Measurements from ENCODE around the gene C6orf89.

Gene C6orf89

DNA sequence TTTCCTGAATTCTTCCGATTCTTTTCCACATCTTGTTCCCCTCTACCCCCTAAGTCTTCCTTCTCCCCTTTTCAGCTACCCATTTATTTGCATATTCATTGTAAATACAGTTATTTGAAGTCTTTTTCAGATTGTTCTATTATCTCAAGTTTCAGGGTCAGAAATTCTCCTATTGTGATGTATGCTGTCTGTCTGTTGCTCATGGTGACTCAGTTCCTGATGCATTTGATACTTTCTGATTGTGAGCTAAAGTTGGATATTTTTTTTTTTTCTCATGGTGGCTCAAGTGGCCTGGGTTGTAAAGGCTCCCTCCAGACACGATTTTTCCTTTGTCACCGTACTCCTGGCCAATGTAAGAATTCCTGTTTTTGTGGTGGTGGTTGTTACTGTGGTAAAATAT lies 63.9 kb downstream of the C6orf89 start:
- DNase-seq: no peak

DNA sequence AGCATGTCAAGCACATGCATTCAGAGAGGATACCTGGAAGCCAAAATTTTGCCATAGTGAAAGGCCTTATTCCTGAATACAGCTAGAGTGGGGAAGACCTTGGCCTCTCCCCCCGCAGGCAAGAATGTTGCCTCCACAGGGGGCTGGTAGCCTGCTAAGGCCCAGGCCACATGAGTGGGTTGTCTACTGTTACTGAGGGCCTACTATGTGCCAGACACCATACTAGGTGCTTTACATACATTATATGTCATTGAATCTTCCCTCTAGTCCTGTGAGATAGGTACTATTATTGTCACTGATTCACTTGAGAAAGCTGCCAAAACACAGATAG lies 68.1 kb downstream of the C6orf89 start:
- no peak for DNase-seq

DNA sequence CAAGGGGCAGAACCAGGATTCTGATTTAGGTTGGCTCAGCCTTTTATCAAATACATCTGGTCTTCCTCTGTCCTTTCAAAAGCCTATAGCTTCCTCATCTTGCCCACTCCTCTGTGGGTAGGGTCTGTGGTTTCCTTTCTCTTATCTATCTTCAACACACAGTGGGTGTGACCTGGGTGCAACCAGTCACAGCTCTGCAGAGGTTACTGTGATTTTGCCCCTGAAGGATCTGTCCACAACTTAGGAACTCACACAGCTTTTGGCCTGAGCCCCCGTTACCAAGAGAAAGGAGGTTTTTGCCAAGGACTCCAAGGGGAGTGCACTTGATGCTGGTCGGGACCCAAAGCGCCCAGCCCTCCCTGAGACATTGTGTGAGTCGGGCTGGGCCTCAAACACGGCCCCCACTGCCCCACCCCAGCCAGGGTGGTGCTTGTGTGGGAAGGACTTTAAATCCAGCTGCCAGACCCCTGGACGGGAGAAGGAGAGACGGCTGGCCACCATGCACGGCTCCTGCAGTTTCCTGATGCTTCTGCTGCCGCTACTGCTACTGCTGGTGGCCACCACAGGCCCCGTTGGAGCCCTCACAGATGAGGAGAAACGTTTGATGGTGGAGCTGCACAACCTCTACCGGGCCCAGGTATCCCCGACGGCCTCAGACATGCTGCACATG lies 68.6 kb downstream of the C6orf89 start, which contains the start of gene PI16:
Gene PI16 (plus strand): TSS at position 477 of the 670 bp plus-strand sequence. CDS start 23 bp downstream, at position 500.
- DNase-seq: no peak

DNA sequence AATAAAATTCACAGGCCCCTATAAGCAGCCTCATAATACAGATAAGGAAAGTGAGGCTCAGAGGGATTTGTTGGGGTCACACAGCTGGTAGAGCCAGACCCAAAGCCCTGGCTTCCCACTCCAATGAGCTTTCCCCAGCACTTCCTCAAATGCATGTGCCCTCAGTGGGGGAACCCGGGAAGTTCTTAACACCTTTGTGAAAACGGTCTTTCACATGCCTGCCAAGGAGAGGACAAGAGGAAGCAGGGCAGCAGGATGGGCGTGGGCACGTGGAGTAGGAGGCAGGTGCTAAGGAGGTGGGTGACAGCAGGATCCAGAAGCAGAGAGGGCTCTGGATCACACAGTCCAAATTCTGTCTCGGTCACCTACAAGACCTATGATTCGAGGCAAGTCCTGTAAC lies 69.4 kb downstream of the C6orf89 start:
- no peak for DNase-seq

DNA sequence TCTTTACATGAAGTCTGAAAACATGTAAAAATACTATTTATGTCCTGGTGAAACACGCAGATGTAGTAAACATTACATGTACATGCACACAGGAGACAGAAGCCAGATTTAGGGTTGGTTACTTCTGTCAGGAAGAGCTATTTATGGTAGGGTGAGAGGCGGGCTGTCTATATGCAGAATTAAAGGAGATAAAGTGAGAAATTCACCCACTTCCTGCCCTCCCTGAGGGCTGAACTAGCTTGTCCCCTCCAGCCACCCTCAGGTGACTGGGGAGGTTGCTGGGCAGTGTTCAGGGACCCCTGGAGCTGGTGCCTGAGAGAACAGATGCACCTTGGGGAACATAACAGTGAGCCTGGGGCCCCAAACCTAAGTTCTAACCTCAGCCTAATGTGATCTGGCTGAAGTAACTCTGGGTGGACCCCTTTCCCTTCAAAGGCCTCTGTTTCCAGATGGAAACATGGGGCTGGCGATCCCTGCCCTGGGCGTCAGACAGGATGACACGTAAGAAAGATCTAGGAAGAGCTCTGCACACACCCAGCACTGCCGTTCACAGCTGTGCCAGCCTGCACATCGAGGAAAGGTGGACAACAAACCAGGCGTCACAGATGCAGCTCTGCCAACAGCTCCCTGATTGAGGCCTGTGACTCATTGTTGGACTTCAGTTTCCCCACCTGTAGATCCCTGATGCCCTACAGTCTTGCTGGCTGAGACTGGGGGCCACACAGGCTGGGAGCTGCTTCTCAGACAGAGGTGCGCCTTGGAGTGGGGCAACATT lies 70.1 kb downstream of the C6orf89 start:
- no peak for DNase-seq

DNA sequence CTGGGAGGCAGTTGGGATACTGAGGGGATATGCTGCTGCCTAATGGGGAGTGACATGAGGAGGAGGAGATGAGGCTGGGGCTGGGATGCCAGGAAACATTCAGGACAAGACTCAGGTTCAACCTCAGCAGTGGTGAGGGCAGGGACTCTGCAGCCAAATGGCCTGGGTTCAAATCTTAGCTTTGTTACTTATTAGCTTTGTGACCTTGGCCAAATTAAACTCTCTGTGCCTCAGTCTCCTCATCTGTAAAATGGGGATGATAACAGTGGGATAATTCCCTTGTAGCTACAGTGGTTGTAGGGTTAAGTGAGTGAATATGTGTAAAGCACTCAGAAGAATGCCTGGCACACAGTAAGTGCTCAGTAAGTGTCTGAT lies 70.7 kb downstream of the C6orf89 start:
- no peak for DNase-seq

DNA sequence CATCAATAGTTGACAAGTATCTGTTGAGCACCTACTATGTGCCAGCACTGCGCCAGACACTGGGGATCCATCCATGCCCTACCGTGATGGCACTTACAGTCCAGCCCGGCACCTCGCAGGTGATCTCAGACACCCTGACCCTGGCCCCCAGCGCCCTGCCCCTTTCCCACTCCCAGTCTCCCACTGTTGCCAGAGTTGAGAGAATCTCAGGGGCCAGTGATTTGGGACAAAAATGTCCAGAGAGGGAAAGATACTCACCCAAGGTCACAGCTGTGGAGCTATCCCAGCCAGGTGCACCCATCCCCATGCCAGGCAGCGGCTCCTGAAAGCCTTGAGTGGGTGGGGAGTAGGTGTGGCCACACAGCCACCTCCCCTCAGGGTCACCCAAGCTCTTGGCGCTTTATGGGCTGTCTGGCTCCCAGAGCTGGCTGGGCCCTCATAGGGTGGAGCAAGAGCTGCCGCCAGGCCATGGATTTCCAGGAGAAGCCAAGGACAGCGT lies 72.1 kb downstream of the C6orf89 start:
- no peak for DNase-seq

DNA sequence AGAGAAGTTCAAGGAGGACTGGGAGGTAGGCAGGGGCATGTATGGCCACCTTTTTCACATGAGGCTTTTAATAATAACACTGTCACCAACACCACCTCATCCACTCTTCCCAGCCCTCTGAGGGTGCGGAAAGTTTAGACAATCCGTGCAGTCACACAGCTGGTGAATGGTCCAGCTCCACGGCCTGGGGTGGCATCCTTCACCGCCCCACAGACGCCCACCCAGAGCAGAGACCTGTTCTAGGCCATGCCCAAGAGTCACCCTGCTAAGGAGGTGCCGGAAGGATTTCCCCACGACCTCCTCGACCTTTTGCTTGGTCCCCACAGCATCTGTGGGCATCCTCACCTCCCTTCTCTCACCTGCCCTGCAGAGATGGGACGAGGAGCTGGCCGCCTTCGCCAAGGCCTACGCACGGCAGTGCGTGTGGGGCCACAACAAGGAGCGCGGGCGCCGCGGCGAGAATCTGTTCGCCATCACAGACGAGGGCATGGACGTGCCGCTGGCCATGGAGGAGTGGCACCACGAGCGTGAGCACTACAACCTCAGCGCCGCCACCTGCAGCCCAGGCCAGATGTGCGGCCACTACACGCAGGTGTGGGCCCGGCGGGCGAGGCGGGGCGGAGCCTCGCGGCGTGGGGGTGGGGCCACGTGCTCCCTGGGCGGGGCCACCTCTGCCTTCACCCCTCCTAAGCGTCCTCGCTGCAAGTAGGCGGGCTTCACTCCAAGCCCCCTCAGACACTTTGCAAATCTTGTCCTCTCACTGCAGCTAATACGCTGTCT lies 73.2 kb downstream of the C6orf89 start:
- DNase-seq: no peak

DNA sequence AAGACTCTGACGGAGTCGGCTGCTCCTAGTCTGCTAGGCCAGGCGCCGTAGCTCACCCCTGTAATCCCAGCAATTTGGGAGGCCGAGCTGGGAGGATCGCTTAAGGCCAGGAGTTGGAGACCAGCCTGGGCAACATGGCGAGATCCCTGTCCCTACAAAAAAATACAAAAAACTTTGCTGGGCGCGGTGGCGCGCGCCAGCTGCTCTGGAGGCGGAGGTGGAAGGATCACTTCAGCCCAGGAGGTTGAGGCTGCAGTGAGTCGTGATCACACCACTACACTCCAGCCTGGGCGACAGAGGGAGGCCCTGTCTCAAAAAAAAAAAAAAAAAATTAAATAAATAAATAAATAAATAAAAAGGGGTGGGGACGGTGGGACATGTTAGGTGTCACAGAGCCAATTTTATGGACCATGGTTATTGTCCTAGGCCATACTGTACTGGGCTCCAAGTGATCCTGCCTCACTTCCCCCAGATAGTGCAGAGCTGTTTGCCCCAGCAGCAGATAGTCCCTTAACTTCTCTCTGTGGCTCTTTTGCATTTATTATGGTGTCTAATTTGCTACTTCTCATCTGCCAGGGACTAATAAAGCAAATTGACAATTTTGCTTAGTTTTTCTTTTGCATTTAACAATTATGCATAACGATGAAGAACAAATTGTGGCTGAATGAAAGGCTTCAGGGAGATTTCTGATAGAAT lies 74.0 kb downstream of the C6orf89 start:
- no peak for DNase-seq

DNA sequence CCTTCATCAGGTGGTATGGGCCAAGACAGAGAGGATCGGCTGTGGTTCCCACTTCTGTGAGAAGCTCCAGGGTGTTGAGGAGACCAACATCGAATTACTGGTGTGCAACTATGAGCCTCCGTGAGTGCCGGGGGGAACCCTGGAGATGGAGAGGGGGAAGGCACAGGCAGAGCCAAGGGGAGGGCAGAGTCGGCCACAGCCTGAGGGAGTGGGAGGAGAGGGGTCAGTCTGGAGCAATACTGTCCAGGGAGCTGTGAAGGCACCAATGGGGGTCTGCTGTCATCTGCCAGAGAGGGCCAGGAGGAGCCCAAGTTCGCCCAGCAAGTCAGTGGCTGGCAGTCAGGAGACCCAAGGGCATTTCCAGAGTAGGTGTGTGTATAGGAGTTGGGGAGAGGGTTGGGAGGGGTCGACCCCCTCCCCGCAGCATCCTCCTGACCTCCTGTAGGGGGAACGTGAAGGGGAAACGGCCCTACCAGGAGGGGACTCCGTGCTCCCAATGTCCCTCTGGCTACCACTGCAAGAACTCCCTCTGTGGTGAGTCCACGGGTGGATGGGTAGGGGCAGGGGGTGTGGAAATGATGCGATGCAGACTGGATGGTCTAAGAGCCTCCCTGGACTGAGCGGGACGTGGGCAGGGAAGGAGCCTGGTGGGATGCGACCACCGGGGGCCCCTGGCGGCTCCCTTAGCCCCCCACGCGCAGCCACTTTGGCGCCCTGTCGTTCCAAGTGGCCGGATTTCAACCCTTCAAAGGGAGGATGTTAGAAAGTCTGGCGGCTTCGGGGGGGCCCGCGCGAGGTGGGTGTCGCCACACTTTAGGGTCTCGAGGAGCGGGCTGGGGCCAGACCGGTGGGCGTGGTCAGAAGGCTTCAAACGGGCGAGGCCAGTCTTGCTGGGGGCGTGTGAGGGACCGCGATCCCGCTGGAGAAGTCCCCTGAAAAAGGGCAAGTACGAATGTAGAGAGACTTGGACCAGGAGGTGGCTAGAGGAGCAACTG lies 76.0 kb downstream of the C6orf89 start:
- DNase-seq: no peak

DNA sequence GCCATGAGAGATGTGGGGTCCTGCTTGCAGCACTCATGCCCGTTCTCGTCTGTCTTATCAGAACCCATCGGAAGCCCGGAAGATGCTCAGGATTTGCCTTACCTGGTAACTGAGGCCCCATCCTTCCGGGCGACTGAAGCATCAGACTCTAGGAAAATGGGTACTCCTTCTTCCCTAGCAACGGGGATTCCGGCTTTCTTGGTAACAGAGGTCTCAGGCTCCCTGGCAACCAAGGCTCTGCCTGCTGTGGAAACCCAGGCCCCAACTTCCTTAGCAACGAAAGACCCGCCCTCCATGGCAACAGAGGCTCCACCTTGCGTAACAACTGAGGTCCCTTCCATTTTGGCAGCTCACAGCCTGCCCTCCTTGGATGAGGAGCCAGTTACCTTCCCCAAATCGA lies 77.1 kb downstream of the C6orf89 start:
- DNase-seq: peak in 1 of 2 experiments; percentile 23

DNA sequence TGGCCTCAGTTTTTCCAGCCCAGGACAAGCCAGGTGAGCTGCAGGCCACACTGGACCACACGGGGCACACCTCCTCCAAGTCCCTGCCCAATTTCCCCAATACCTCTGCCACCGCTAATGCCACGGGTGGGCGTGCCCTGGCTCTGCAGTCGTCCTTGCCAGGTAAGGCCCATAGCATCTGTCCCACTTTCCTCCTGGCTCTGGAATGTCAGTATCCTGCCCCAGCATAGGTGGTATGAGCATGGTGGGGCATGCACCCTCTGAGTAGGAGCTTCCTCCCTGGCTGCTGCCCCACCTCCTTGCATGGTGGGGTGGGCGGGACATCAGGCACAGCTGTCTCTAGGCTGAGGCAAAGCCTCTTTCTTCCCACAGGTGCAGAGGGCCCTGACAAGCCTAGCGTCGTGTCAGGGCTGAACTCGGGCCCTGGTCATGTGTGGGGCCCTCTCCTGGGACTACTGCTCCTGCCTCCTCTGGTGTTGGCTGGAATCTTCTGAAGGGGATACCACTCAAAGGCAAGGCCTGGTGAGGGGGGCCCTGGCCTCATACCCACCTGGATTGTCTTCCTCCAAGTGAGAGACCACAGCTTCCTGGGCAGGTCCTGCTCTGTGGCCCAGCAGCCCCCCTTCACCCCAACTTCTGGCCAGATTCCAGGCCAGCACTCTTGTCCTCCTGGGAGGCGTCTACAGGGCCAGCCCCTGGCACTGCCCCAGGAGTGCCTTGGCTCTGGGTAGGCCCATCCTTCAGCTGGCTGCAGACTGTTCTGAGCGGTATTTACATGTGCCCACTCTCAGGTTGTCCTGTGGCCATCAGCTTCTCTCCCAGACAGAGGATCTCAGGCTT lies 77.9 kb downstream of the C6orf89 start:
- no peak for DNase-seq

DNA sequence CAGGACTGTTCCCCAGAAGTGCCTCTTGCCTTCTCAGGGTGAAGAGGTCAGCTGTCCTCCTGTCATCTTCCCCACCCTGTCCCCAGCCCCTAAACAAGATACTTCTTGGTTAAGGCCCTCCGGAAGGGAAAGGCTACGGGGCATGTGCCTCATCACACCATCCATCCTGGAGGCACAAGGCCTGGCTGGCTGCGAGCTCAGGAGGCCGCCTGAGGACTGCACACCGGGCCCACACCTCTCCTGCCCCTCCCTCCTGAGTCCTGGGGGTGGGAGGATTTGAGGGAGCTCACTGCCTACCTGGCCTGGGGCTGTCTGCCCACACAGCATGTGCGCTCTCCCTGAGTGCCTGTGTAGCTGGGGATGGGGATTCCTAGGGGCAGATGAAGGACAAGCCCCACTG lies 78.6 kb downstream of the C6orf89 start:
- no peak for DNase-seq

DNA sequence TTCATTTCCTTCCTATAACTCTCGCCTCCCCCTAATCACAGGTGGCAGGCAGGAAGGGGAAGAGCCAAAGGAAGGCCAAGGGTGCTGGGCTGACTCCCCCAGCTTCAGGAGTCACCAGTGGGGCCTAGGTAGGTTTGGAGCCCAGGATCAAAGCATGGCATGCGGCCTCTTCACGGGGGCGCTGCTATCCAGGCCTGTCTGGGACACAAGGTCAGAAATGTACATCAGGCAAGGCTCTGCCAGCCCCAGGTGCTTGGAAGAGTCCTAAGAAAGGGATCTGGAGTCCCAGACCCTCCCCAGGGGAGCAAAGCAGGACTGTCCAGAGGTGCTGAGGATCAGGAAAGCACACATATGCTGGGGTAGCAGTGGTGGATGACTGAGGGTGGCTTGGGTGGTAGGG lies 79.2 kb downstream of the C6orf89 start:
- no peak for DNase-seq

DNA sequence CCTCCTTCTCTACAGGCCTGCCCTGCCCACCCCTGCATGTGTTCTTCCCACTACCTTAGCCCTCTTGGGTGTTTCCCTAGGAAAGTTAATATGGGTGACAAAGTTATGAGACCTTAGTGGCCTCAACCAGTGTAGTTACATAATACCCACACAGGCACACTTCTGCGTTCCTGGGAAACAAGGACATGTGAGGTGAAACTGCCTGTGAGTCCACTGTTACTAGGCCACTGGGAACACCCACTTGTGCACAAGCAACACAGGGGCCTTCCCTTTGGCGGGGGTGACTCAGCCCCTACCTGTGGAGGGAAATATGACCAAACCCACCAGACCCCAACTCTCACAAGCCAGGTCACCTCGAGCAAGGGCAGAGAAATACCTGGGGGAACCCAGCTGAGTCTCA lies 81.5 kb downstream of the C6orf89 start:
- no peak for DNase-seq

DNA sequence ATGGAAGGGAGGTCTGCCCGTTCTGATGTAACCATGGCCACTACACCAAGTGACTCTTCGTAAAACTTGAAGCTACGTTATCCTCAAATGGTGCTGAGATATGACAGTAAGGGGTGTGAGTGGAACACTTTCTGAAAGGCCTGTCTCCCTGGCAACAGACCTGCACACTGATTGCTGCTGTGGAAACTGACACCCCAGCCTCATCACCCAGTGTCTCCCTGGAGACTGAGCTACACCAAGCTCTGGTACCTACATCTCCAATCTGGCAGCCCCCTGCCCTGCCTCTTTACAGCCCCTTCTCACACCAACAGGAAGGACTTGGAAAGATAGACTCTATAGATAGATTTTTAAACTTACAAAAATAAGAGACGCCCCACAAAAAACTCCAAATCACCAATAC lies 82.0 kb downstream of the C6orf89 start:
- no peak for DNase-seq

DNA sequence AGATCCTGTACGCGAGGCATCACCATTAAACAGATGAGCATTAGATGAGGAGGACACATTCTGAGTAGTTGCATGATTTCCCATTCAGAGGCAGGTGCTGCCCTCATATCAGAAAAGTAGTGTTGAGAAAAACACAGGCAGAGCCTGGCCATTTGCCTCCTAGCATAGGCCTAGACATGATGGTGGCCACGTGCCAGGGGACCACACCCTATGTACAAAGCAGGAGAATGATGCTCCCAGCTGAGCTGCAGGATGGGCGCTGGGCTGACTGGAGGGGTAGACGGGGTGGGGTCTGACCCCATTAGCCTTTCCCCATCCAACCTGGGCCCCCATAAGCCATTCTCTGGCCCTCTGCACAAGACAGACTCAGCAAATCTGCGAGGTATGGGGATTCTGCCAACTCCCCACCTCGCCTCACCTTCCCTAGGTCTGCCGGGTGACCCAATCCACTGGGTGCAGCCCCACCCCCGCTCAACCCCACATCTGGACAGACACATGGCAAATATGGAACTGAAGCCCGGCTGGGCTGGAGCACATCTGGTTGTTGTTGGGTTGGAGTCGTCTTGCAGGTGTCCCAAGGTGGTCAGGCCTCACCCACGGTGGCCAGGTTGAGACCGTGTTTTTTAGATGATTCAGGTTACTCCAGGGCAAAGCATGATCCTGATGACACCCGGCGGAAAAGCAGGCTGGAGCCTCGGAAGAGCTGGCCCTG lies 82.7 kb downstream of the C6orf89 start:
- no peak for DNase-seq

DNA sequence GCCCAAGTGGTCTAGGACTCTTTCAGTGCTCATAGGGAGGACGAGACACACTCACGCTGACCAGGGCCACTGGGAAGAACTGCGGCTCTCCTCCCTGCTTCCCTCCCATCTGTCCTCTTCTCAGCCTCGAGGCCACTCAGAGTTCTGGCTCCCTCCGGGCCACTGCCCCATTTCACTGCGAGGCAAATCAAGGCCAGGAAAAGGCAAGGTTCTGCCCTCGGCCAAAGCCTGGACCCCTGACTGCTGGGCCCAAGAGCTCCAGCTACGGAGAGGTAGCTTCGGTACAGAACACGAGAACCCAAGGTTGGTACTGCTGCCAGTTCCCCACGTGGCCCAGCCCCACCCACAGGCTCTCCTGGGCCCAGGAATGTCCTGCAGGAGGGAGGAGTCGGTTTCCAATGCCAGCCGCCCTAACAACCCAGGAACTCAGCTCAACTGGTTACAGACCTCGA lies 83.5 kb downstream of the C6orf89 start:
- DNase-seq: no peak

DNA sequence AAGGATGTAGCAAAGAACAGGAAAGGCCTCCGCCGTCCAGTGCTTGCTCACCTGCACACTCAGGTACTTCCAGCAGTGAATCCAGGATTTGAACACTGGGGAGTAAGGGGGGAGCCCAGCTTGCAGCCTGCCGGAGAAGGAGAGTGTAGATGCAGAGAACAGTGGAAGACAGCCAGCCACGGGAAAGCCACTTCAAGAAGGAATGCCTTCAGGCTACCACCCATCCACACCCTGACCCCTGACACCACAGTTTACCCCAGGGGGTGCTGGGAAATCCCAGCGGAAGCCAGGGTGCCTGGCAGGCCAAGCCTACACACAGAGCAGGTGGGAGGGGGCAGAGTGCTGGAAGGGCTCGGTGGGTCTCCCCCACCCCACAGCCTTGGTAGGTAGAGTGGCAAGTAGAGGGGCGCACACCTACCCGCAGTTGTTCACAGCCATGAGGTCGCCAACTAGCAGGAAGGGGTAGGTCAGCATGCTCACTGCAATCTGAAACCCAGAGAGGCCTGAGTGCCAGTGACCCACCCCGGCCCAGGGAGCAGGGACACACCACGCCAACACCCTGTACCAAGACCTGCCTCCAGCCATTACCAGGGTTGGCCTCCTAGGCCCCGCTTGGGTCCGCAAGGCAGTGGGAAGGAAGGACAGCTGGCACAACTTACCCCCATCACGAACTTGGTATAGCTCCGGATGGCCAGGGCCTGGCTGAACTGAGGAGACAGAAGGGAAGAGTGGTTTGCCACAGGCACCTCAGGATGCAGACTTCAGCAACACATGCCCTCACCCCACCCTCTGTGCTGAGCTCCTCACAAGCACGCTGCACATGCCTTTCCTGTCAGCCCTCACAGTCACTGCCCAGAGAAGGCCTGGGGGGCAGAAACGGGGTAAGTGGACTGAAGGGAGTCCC lies 84.5 kb downstream of the C6orf89 start:
- no peak for DNase-seq

Measured in NCI-H524 (cell line).